Prostate gland (tissue), 2 donors: ENCODE measurements around the gene CAPN15. TPM values are rescaled to one million over a fixed set of nuclear protein-coding genes. Genes with fewer than 3 reads are reported as not detected.

Source experiments
- DNase-seq: peaks from one replicate; pipeline ENCODE4 v3.0.0-alpha.2; 2019; ENCODE audit warnings: low spot score
- H3K27ac ChIP-seq, 2 donors: fragments of 200-600 bp; sonication (generic); 2 replicates each; pipeline ENCODE4 v1.5.1; 2017 to 2019
- H3K27me3 ChIP-seq: fragments of 200-600 bp; sonication (generic); replicated peaks from 2 replicates; pipeline ENCODE4 v1.5.1; 2019; ENCODE audit not compliant: insufficient read depth
- H3K36me3 ChIP-seq, 2 donors: fragments of 200-600 bp; sonication (generic); 1 replicate in 1 of 2; 2 replicates in 1 of 2; pipeline versions ENCODE4 v1.5.1 to v1.8.1; 2017 to 2019
- H3K4me1 ChIP-seq: fragments of 200-600 bp; sonication (generic); replicated peaks from 2 replicates; pipeline ENCODE4 v1.5.1; 2019
- H3K4me3 ChIP-seq, 2 donors: fragments of 200-600 bp; sonication (generic); 2 replicates each; pipeline ENCODE4 v1.5.1; 2017 to 2019
- H3K9me3 ChIP-seq: fragments of 200-600 bp; sonication (generic); 2 replicates; pipeline ENCODE4 v1.5.1; 2017
- POLR2A ChIP-seq: fragments of 450-650 bp; IDR thresholded peaks from one replicate; pipeline ENCODE4 v1.6.1; 2016; ENCODE audit warnings: antibody characterized with exemption, mild to moderate bottlenecking
- POLR2AphosphoS5 ChIP-seq: sonication (generic); formaldehyde crosslinking; IDR thresholded peaks from one replicate; pipeline ENCODE4 v1.6.1; 2017; ENCODE audit warnings: antibody characterized with exemption
- WGBS: methylation state at CpG from one replicate; pipeline ENCODE4 v1.1.5; 2018; 5-methylcytosine and 5-hydroxymethylcytosine counted together
- intact Hi-C: fragments of 100-400 bp; cut with DNase I; formaldehyde crosslinking; loops from one replicate; pipeline ENCODE4 v1.14.2; 2022
- total RNA-seq, 2 donors: library from RNA; depleted of rRNA; stranded (reverse); fragments of >200 nt; gene quantifications; one replicate each; pipeline ENCODE4 v1.1.0, GENCODE V29; 2016
- TF ChIP-seq, protein P1 (sequence below), 4 experiments: fragments of 200-600 bp in 2 of 4; fragments of 450-650 bp in 2 of 4; sonication (generic) in 2 of 4; IDR thresholded peaks; 1 replicate in 3 of 4; 2 replicates in 1 of 4; pipeline ENCODE4 v1.5.1; 2016 to 2019; ENCODE audit warnings: antibody characterized with exemption in 4 of 4, mild to moderate bottlenecking in 2 of 4, moderate library complexity in 2 of 4

The CAPN15 gene
- total RNA-seq, 2 donors from 2014 or later = 59.7 to 80.7 TPM

DNA sequence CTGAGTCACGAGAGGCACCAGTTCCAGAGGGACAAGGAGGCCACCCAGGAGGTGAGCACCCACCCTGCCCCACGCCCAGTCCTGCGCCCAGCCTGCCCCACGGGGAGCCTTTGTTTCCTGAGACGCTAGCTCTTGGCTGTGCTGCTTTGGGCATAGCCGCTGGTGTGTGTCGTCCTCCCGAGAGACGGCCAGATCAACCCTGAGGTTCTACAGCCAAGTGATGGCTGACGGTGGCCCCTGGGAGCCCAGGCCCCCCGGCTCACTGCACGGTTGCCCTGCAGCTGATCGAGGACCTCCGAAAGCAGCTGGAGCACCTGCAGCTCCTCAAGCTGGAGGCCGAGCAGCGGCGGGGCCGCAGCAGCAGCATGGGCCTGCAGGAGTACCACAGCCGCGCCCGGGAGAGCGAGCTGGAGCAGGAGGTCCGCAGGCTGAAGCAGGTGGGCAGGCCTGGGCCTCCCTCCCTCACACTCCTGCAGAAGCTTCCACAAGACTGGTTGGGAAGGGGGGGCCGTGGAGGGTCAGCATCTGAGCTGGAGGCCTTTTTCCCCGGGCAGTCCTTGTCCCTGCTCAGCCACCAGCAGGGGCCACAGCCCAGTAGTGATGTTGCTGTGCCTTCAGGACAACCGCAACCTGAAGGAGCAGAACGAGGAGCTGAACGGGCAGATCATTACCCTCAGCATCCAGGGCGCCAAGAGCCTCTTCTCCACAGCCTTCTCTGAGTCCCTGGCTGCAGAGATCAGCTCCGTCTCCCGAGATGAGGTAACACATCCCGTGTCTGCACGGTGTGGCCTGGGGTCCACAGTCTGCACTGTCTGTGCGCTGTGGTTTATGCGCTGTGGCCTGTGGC lies 7.4 kb upstream of the CAPN15 start:
- 93% methylated on average over 33 of the region's 35 CpGs for WGBS
- Histone ChIP-seq H3K27ac (no peak overlapping the region), H3K4me1 (peaks cover under 1% of the 10 kb centered on the region), H3K9me3 (no peaks in the 10 kb centered on the region), H3K27me3 (no peaks in the 10 kb centered on the region), H3K4me3 (no peak overlapping the region), H3K36me3 (no peaks in the 10 kb centered on the region)
- TF ChIP-seq POLR2AphosphoS5 = no peak
- no peak for TF ChIP-seq POLR2A
- TF ChIP-seq, protein P1, sequence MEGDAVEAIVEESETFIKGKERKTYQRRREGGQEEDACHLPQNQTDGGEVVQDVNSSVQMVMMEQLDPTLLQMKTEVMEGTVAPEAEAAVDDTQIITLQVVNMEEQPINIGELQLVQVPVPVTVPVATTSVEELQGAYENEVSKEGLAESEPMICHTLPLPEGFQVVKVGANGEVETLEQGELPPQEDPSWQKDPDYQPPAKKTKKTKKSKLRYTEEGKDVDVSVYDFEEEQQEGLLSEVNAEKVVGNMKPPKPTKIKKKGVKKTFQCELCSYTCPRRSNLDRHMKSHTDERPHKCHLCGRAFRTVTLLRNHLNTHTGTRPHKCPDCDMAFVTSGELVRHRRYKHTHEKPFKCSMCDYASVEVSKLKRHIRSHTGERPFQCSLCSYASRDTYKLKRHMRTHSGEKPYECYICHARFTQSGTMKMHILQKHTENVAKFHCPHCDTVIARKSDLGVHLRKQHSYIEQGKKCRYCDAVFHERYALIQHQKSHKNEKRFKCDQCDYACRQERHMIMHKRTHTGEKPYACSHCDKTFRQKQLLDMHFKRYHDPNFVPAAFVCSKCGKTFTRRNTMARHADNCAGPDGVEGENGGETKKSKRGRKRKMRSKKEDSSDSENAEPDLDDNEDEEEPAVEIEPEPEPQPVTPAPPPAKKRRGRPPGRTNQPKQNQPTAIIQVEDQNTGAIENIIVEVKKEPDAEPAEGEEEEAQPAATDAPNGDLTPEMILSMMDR (IDR thresholded peaks at IDR 0.05) = no peak
- intact Hi-C loops = no loop called here
- no peak for DNase-seq

DNA sequence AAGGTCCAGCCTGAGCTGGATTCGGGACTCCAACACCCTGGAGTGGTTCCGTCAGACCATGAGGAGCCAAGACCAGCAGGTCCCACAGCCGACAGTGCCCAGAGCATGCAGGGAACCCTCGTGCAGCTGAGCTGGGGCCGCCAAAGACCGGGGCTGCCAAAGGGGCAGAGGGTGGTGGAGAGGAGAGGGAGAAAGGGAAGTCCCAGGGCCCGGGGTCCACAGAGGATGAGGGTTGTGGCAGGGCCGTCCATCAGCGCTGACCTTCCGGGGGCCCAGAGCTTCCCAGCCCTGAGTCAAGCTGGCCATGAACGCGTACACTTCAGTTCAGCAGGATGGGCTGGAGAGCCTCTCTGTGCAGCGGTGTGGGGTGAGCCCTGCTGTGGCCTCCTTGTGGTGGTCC lies 6.7 kb upstream of the CAPN15 start:
- DNase-seq = no peak
- Histone ChIP-seq H3K36me3 (no peaks in the 10 kb centered on the region), H3K27me3 (no peaks in the 10 kb centered on the region), H3K27ac (no peak overlapping the region), H3K9me3 (no peaks in the 10 kb centered on the region), H3K4me3 (no peak overlapping the region), H3K4me1 (peaks cover 8% of the 10 kb centered on the region)
- WGBS = 89% methylated on average over 13 of the region's 13 CpGs
- TF ChIP-seq POLR2AphosphoS5 (no peak), POLR2A (no peak)
- TF ChIP-seq, protein P1 (IDR thresholded peaks at IDR 0.05) = no peak
- intact Hi-C loops = no loop called here

DNA sequence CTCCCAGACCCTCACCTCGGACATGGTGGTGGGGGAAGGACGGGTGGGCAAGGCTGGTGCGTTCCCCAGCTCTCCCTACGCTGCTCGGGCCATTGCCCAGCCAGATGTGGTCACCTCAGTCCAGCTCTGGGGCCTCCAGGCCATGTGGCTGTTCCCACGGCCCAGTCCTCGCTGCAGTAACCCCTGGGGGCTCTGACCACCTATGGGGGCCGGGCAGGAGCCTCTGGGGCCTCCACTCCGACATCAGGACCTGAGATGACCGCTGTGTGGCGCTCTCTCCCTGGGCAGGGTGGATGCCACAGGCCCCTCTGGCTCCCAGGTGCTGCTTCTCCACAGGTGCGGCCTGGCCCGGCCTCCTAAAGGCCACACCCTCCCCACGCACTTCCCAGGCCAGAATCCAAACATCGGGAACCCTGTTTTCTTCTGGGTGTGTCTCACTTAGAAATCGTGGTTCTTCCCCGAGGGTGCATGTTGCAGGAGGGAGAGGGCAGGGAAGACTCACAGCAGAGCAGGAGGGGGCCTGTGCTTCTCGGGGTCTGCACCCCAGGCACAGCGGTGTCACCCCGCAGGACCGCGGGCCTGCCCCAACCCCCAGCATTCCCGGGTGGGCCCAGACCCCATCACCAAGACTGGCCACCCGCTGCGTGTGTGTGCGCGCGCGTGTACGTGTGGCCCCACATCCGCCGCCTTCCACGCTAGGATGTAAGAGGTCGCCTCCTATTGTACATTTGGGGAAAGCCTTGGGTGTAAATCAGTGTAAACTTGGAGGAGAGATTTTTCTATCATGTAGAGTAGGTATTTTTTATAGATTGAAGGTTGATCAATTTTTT lies 5.9 kb upstream of the CAPN15 start:
- H3K4me3 ChIP-seq = no peak overlapping the region
- WGBS = 76% methylated on average over 31 of the region's 34 CpGs
- intact Hi-C loops = no loop called here
- TF ChIP-seq, protein P1 (IDR thresholded peaks at IDR 0.05) = no peak
- TF ChIP-seq POLR2AphosphoS5 = no peak
- TF ChIP-seq POLR2A = no peak
- H3K4me1 ChIP-seq = peaks cover 15% of the 10 kb centered on the region
- H3K36me3 ChIP-seq = no peaks in the 10 kb centered on the region
- H3K27me3 ChIP-seq = no peaks in the 10 kb centered on the region
- DNase-seq = no peak
- H3K27ac ChIP-seq = no peak overlapping the region
- no peaks in the 10 kb centered on the region for H3K9me3 ChIP-seq

DNA sequence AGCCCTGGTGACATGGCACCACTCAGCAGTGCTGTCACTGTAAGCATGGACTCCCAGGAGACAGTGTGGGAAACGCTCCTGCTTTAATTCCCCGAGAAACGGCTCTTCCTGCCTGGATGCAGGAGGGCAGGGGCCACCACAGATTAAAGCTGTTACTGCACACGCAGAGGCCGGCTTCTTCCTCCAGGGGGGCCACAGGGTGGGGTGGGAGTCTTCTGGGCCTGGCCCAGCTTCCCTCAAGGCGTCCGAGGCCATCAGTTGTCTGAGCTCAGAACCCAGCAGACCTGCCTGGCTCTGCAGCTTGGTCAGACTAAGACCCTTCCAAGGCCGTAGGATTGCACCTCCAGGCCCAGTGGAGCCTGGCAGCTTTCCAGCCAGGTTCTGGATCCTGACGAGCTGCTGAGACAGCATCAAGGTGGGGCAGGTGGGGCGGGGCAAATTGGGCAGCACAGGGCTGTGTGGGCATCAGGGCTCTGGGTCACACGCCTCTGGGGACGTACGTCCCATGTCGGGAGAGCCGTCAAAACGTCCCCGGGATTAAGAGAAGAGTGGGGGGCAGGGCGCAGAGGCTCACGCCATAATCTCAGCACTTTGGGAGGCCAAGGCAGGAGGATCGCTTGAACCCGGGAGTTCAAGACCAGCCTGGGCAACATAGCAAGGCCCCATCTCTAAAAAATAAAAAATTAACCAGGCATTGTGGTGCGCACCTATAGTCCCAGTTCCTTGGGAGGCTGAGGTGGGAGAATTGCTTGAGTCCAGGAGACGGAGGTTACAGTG lies 5.0 kb upstream of the CAPN15 start:
- DNase-seq = no peak

More for the DNA sequence above, 5.0 kb upstream of the CAPN15 start:
- Histone ChIP-seq H3K36me3 (no peaks in the 10 kb centered on the region), H3K27me3 (no peaks in the 10 kb centered on the region), H3K4me3 (no peak overlapping the region), H3K4me1 (peaks cover 15% of the 10 kb centered on the region), H3K27ac (no peak overlapping the region), H3K9me3 (no peaks in the 10 kb centered on the region)
- WGBS = 81% methylated on average over 23 of the region's 23 CpGs
- no peak for TF ChIP-seq POLR2AphosphoS5
- no peak for TF ChIP-seq POLR2A
- TF ChIP-seq, protein P1 (IDR thresholded peaks at IDR 0.05) = no peak
- intact Hi-C loops = no loop called here
